Tibial nerve (tissue), 4 donors: ENCODE measurements around the gene TRAPPC4.

Source experiments
- EP300 ChIP-seq, 2 donors: sonication (generic); formaldehyde crosslinking; IDR thresholded peaks; one replicate each; pipeline ENCODE4 v1.6.1; 2017; ENCODE audit warnings: antibody characterized with exemption in 2 of 2, mild to moderate bottlenecking in 1 of 2
- POLR2A ChIP-seq, 2 donors: fragments of 450-650 bp; IDR thresholded peaks; one replicate each; pipeline ENCODE4 v1.6.1; 2017; ENCODE audit warnings: antibody characterized with exemption in 2 of 2, mild to moderate bottlenecking in 2 of 2, moderate library complexity in 2 of 2
- TF ChIP-seq, protein P1 (sequence below), 5 experiments: fragments of 200-600 bp in 3 of 5; fragments of 450-650 bp in 2 of 5; sonication (generic) in 3 of 5; IDR thresholded peaks; one replicate each; pipeline ENCODE4 v1.5.1; 2016 to 2019; ENCODE audit warnings: antibody characterized with exemption in 5 of 5, mild to moderate bottlenecking in 3 of 5, moderate library complexity in 2 of 5

DNA sequence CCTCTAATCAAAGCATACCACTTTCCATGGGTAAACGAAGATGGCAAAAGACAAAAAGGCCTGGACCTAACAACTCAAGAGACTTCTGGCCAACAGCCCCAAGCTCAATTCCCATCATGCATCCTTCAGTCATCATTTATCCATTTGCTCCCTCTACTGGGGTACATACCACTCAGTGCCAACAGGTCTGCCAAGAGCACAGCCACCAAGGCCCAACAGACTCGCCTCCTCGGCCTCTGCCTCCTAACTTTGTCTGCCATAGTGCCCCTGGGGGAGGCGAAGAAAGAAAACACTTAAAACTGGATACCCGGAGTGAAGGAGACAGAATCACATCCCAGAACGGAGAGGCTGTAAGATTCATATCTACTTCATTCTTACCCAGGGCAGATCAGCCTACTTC, 37.3 kb downstream of the TRAPPC4 start:
- TF ChIP-seq, protein P1, sequence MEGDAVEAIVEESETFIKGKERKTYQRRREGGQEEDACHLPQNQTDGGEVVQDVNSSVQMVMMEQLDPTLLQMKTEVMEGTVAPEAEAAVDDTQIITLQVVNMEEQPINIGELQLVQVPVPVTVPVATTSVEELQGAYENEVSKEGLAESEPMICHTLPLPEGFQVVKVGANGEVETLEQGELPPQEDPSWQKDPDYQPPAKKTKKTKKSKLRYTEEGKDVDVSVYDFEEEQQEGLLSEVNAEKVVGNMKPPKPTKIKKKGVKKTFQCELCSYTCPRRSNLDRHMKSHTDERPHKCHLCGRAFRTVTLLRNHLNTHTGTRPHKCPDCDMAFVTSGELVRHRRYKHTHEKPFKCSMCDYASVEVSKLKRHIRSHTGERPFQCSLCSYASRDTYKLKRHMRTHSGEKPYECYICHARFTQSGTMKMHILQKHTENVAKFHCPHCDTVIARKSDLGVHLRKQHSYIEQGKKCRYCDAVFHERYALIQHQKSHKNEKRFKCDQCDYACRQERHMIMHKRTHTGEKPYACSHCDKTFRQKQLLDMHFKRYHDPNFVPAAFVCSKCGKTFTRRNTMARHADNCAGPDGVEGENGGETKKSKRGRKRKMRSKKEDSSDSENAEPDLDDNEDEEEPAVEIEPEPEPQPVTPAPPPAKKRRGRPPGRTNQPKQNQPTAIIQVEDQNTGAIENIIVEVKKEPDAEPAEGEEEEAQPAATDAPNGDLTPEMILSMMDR (IDR thresholded peaks at IDR 0.05) = no peak
- TF ChIP-seq POLR2A (IDR thresholded peaks at IDR 0.05) (no peak), EP300 (IDR thresholded peaks at IDR 0.05) (no peak)
